Neural progenitor cell (in vitro differentiated cells): ENCODE results near the gene TMEM123.

Experiments
- CTCF ChIP-seq: fragments of 200-600 bp; sonication (generic); IDR thresholded peaks from 2 replicates; pipeline ENCODE4 v1.5.1; 2017; ENCODE audit warnings: antibody characterized with exemption, mild to moderate bottlenecking
- EZH2 ChIP-seq: fragments of 200-600 bp; sonication (generic); IDR thresholded peaks from 2 replicates; pipeline ENCODE4 v1.6.1; 2017; ENCODE audit warnings: antibody characterized with exemption, mild to moderate bottlenecking, moderate library complexity
- EZH2phosphoT487 ChIP-seq: fragments of 200-600 bp; sonication (generic); IDR thresholded peaks from 2 replicates; pipeline ENCODE4 v1.6.1; 2017; ENCODE audit warnings: antibody characterized with exemption

- no peak for TF ChIP-seq CTCF
- TF ChIP-seq EZH2, result no peak
- TF ChIP-seq EZH2phosphoT487, result no peak
Observed at GRCh38 chr11:102389253-102389652, 63.3 kb downstream of the TMEM123 start.
